ENCODE measurements around the gene HNRNPA1.
"Not testable (repeated sequence)": the region's sequence is repeated elsewhere in the genome, so short reads cannot be mapped to it uniquely, and the experiment has no call there.

DNA sequence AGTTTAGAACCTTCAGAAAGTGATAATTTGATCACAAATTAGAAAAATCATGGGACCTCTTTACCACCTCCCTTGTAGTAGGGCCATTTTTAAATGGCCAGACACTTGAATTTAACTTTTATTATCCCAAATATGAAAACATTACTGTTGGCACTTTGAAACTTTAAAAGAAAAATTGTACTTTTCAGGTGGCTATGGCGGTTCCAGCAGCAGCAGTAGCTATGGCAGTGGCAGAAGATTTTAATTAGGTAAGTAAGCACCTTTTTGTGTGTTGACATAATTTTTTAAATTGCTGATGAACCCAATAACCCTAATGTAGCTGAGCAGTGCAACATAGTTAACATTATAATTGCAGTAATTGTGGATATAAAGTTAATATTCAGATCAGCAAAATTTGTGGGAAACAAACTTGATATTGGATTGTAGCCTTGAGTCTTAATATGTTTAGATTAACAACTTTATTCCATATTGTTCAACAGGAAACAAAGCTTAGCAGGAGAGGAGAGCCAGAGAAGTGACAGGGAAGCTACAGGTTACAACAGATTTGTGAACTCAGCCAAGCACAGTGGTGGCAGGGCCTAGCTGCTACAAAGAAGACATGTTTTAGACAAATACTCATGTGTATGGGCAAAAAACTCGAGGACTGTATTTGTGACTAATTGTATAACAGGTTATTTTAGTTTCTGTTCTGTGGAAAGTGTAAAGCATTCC lies 3.7 kb downstream of the HNRNPA1 start:
- TF ChIP-seq POLR2A (IDR thresholded peaks at IDR 0.05; ENCODE audit: low read length); GATA1 (IDR thresholded peaks at IDR 0.05; ENCODE audit: low read depth, low read length): not testable (repeated sequence)
